Measurements from ENCODE around the gene OCIAD1. TPM values are rescaled to one million over a fixed set of nuclear protein-coding genes. Genes with fewer than 3 reads are reported as not detected.

Gene OCIAD1
- total and polyA plus RNA-seq, 5 experiments from 2014 or later = 125 to 191 (median 172) TPM

Other genes starting within 250 kb of the OCIAD1 start
- 100 to 1,000 TPM; 111 to 119 TPM for gene FRYL, start 50.8 kb upstream of the OCIAD1 start, total RNA-seq
- gene FRYL, start 50.8 kb upstream of the OCIAD1 start, polyA plus RNA-seq = 10 to 100 TPM; 31.4 to 36.4 (median 31.6) TPM
- gene OCIAD2, start 75.7 kb downstream of the OCIAD1 start, total RNA-seq = 100 to 1,000 TPM; 110 to 127 TPM
- 100 to 1,000 TPM; 261 to 277 (median 272) TPM for gene OCIAD2, start 75.7 kb downstream of the OCIAD1 start, polyA plus RNA-seq
- gene CWH43, start 155.2 kb downstream of the OCIAD1 start, total RNA-seq = not detected
- not detected for gene CWH43, start 155.2 kb downstream of the OCIAD1 start, polyA plus RNA-seq